ENCODE measurements around the gene MRM3.
"Not testable (repeated sequence)": the region's sequence is repeated elsewhere in the genome, so short reads cannot be mapped to it uniquely, and the experiment has no call there.

Gene MRM3

DNA sequence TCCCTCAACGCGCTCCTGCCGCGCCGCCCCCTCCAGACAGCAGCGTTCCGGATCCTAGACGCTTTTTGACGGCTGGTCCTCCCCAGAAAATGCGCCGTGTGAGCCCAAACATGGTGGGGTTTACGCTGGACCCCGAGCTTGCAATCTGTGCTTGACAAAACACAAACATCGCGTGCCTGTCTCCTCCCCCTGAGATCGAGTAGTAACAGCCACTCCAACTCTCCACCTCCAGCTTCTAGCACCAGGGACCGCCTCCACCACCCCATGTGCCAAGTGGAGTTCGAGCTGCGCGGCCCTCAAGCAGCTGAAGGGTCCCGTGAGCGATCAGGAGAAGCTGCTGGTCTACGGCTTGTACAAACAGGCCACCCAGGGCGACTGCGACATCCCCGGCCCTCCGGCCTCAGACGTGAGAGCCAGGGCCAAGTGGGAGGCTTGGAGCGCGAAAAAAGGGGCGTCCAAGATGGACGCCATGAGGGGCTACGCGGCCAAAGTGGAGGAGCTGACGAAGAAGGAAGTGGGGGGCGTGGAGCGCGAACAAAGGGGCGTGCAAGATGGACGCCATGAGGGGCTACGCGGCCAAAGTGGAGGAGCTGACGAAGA is 29.4 kb upstream of the MRM3 start:
- DNase-seq (ENCODE audit: low read depth in 1 of 2, low spot score in 1 of 2): peak in 1 of 2 donors; percentile 8

DNA sequence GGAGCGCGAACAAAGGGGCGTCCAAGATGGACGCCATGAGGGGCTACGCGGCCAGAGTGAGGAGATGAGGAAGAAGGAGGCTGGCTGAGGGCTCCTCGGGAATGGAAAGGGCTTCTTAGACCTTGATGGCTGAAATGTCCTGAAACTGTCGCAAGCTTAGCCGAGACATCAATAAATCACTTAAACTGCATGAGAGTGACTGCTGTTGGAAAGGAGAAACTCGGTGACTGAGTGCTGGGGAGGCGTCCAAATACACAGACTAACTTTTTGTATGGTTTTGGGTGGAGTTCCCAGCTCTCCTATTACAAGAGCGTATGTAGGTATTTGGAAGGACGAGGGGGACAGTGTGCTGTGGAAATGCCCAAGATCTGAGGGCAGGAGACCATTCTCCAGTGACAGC is 28.7 kb upstream of the MRM3 start:
- no peak for DNase-seq (ENCODE audit: low read depth in 1 of 2, low spot score in 1 of 2)

DNA sequence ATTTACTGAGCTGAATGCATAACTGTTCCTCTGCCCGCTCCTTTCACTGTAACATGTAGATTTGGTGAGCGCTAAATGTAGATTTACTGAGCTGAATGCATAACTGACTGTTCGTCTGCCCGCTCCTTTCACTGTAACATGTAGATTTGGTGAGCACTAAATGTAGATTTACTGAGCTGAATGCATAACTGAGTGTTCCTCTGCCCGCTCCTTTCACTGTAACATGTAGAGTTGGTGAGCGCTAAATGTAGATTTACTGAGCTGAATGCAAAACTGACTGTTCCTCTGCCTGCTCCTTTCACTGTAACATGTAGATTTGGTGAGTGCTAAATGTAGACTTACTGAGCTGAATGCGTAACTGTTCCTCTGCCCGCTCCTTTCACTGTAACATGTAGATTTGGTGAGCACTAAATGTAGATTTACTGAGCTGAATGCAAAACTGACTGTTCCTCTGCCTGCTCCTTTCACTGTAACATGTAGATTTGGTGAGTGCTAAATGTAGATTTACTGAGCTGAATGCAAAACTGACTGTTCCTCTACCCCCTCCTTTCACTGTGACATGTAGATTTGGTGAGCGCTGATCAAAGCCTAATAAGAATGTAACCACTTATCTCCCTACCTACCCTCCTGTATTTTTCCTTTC is 26.7 kb upstream of the MRM3 start:
- not testable (repeated sequence) for DNase-seq (ENCODE audit: low read depth in 1 of 2, low spot score in 1 of 2)

DNA sequence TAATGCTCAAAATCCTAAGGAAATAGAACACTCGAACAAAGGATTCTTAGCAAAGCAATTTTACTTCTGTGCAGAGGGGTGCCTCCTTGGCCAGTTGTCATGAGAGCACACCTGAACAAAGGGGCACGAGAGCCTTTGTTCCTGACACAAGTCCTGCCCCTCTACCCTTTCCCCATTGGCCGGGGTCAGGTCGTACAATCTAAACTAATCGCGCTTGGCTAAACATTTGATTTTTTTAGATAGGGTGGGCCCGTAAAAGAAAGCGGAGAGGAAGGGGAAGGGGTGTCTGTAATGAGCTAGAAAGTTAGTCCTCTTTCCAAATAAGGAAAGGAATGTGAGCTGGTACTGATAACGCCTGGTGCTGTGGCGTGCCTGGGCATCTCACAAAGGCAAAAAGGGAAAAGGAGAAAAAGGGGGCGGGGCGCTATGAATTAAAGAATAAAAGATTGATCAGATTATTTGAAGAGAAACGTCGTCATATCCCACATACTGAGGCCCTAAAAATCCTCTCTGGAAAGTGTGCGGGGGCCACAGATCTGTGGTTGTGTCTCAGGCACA is 26.1 kb upstream of the MRM3 start:
- not testable (repeated sequence) for DNase-seq (ENCODE audit: low read depth in 1 of 2, low spot score in 1 of 2)

DNA sequence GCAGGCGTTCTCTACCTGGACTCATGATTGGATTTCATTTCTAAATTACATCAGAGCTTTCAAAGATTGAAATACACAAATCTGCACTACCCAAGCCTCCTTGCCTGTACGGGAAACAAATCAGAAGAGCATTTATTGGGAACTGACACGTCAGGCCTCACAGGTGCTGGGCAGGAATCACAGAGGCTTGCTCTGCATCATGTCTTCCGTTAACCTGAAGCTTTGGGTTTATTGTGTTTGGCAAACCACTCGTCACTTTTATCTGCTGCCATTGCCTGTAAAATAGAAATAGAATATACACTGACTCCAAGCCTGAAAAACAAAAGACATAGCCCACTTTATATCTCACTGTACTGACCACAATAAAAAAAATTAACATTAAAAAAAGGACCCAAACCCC is 22.2 kb upstream of the MRM3 start:
- DNase-seq (ENCODE audit: low read depth in 1 of 2, low spot score in 1 of 2): no peak

DNA sequence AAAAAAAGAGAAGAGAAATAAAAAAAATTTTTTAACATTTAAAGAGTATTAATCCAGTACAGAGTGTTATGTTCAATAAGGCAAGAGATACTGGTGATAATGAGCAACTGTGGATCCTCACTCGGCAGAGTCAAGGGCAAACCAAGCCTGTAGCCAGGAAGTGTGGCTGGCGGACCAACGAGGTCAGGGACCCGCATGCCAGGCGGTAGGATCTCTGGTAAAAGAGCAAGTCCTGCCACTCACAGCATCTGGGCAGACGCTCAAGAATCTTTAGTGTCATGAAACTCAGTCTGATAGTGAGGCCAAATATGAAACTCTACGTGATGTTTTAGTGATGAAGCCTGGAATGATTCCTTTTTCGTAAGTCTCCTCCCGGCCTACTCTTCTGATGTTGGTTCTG is 21.8 kb upstream of the MRM3 start:
- DNase-seq (ENCODE audit: low read depth in 1 of 2, low spot score in 1 of 2): no peak

DNA sequence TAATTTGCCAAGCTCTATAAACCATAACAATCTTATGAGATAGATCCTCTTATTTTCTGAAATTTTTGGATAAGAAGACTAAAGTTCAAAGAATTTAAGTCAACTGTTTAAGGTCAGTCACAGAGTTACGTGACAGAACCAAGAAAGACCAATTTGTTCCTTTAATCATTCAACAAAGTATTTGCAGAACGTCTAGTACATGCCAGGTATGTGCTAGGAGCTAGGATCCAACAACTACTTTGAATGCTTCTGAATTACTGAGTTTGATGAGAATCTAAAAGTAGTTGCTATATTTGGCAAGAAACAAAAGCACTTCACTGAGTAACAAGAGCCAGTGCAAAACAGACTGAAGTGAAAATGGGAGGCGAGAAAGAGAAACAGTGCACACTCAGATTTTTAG is 15.1 kb upstream of the MRM3 start:
- no peak for DNase-seq (ENCODE audit: low read depth in 1 of 2, low spot score in 1 of 2)

DNA sequence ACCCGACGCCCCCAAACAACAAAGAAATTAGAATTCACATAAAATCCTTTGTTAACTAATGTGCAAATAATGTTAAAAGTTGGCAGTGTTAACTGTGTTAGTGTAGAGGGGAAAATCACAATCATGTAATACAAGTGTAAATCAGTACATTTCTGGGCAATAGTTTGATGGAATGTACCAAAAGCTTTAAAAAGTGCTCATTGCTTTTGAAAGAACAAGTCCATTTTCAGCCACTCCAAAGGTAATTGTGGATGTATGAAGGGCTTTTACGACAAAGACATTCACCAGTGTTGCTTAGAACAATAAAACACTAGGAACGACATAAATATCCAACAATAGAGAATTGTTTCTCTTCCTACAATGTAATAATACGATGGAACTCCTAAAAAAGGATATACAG is 9.1 kb upstream of the MRM3 start:
- DNase-seq (ENCODE audit: low read depth in 1 of 2, low spot score in 1 of 2): no peak

DNA sequence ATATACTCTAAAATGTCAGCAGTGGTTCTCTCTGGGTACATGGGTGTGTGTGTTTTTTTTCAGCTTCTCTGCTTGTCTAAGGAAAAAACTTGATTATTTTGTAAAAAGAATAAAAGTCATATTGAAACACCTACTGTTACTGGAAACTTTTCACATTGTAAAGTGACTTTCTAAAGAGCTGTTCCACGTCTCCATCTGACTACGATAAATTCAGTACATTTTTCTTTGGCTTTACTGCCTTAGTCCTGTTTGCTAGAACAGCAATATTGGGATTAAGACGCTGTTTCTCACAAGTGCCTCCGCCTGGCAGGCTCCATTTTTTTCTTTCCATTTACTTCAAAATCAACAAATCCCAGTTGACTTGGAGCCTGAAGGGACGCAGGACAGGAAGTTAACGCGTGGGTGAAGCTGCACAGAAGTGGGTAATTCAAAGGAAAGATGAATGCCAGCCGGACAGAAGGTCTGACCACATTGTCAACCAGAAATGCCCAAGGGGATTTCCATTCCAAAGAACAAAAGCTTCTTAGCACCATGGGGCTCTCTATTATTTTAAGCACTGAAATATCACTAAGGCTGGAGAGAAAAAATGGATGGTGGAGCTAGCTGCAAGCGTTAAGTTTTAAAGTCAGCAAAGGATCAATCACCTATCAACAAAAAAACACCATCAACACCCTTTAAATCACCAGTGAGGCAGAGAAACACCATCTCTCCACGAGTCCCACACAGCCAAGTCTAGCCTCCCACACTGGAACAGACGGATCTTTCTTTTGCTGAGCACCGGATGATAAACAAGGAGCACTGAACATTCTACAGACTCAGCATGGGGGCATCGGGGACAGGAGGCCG is 8.5 kb upstream of the MRM3 start:
- no peak for DNase-seq (ENCODE audit: low read depth in 1 of 2, low spot score in 1 of 2)

DNA sequence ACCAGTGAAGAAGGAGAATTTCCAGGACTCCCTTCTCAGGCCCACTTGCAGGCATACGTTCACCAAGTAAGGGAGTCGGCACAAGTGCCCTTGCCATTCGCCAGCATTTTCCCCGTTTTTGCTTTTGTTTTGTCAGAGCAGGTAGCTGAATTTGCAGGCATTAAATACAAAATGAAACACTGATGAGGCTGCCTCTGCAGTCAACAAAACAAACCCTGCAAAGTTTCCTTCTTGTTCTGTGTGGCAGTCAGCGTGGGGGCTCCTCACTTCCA is 7.9 kb upstream of the MRM3 start:
- DNase-seq (ENCODE audit: low read depth in 1 of 2, low spot score in 1 of 2): no peak

DNA sequence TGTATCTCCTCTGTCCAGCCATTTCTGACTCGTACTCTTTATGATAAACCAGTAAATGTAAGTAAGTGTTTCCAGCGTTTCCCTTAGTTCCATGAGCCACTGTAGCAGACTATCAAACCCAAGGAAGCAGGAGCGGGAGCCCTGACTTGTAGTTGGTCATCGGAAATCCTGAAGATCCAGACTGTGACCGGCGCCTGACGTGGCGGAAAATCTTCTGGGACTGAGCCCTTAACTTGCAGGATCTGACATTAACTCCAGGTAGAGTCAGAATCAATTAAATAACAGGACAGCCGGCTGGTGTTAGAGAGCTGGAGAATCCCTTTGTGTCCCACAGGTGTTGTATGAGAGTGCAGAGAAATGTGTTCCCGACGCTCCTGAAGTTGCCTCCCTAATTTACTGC is 4.1 kb upstream of the MRM3 start:
- no peak for DNase-seq (ENCODE audit: low read depth in 1 of 2, low spot score in 1 of 2)

DNA sequence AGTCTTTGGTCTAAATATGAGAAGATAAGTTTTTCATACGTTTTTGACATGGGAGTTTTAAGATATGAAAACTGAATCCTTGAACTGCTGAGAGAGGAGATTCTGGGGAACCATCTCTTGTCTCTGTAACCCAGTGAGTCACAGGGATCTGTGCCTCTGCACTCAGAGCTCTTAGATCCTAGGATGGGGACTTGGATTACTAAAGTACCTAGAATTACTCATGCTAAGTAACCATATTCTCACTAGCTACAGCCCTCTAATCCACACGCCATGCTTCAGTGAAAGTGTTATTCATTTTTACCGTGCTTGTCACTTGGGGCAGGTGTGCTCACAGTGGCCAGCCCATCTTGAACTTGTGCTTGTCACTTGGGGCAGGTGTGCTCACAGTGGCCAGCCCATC is 2.0 kb downstream of the MRM3 start:
- DNase-seq (ENCODE audit: low read depth in 1 of 2, low spot score in 1 of 2): no peak

DNA sequence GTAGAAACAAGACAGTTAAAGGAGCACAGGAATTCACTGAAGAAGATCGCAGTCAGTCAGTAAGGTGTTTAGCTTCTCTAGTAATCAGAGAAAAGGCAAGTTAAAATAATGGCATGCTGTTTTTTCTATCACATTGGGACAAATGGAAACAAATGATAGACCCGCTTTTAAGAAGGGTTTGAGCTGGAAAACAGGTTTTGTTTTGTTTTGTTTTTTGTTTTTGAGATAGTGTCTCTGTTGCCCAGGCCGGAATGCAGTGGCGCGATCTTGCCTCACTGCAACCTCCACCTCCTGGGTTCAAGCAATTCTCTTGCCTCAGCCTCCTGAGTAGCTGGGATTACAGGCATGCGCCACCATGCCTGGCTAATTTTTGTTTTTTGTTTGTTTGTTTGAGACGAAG is 3.7 kb downstream of the MRM3 start:
- not testable (repeated sequence) for DNase-seq (ENCODE audit: low read depth in 1 of 2, low spot score in 1 of 2)

DNA sequence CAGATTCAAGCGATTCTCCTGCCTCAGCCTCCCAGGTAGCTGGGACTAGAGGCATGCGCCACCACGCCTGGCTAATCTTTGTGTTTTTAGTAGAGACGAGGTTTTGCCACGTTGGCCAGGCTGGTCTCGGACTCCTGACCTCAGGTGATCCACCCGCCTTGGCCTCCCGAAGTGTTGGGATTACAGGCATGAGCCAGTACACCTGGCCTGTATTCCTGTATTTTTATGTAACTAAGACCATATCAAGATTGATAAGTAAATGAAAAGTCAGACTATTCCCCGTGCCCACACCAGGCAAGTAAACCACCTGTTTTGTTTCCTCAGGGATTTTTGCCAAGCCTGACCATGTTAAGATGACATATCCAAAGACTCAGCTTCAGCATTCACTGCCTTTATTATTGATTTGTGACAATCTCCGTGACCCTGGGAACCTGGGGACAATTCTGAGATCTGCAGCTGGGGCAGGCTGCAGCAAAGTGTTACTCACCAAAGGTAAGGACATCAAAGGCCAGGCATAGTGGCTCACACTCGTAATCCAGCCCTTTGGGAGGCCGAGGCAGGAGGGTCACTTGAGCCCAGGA is 5.6 kb downstream of the MRM3 start:
- no peak for DNase-seq (ENCODE audit: low read depth in 1 of 2, low spot score in 1 of 2)

DNA sequence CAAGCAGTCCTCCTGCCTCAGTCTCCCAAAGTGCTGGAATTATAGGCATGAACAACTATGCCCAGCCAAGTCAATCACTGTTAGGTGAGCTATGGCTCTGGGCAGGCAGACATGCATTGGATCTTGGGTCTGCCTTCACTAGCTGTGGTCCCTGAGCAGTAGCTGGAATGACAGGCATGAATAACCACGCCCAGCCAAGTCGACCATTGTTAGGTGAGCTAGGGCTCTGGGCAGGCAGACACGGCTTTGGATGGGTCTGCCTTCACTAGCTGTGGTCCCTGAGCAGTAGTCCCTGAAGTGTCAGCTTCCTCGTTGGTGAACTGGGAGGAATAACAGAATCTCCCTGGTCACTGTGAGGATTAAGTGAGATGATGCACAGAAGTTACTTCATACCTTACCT is 6.4 kb downstream of the MRM3 start:
- no peak for DNase-seq (ENCODE audit: low read depth in 1 of 2, low spot score in 1 of 2)

DNA sequence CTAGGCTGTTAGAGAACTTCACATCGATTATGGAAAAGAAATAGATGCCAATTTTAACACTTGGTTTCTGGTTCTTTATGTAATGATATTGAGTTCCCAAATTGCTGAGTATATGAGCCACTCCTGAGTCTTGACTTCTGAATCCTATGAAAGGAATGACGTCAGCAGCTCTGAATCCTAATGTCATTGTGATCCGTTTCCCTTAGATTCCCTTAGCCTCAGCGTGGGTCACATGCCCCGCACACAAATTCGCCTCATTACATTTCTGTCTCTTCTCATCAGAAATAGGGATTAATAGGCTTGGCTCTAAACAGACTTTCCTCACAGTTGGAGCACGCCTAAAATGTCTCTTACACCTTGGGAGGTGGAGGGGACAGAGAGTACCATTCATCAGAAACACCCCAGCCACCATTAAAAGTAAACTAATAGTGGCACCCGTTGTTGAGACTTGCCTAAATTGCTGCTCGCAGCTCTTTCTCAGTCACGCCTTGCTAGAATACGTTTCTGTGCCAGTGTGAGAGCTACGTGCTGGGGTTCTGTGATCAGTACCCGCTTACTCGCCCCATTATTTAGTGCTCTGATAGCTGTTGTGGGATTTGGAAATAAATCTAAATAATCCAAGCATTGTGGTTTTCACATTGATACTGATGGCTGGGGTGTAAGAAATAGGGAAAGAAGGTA is 7.1 kb downstream of the MRM3 start:
- no peak for DNase-seq (ENCODE audit: low read depth in 1 of 2, low spot score in 1 of 2)

DNA sequence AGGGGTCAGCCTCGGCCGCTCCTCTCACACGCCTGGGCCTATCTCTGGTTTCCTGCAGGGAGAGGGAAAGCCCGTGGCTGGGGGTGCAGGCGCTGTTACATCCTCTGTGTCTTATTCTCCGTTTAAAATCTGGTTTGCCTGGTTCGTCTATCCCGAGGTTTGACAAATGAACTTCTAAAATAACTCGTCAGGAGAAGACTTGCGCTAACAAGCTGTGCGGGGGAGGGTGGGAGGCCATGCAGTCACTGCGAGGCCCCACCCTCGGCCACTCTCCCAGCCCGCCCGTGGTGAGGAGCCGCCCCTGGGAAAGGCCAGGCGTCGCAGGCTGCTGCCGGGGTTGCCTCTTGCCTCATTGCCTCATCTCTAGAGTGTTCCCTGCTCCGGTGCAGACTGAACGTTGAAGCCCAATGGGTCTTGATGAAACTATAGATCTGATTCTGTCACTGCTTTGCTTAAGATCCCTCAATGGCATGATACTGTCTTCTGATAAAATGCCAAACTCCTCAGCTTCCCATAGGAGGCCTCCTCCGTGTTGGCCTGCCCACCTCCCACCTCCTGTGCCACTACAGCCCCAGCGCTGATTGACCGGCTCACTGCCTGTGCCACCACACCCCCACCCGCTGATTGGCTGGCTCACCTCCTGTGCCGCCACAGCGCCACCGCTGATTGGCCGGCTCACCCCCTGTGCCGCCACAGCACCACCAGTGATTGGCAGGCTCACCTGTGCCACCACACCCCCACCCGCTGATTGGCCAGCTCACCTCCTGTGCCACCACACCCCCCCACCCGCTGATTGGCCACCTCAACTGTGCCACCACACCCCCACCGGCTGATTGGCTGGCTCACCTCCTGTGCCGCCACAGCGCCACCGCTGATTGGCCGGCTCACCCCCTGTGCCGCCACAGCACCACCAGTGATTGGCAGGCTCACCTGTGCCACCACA is 8.0 kb downstream of the MRM3 start:
- DNase-seq (ENCODE audit: low read depth in 1 of 2, low spot score in 1 of 2): not testable (repeated sequence)

DNA sequence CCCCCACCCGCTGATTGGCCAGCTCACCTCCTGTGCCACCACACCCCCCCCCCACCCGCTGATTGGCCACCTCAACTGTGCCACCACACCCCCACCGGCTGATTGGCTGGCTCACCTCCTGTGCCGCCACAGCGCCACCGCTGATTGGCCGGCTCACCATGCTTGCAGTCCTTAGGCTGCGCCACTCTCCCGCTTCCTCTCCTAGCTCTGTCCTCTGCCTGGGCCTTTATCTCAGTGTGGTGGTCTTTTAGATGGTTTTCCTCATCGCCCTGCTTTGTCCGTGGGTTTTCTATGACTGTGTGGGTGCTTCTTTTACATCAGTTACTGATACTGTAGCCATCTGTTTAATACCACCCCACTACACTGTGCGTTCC is 8.7 kb downstream of the MRM3 start:
- not testable (repeated sequence) for DNase-seq (ENCODE audit: low read depth in 1 of 2, low spot score in 1 of 2)

DNA sequence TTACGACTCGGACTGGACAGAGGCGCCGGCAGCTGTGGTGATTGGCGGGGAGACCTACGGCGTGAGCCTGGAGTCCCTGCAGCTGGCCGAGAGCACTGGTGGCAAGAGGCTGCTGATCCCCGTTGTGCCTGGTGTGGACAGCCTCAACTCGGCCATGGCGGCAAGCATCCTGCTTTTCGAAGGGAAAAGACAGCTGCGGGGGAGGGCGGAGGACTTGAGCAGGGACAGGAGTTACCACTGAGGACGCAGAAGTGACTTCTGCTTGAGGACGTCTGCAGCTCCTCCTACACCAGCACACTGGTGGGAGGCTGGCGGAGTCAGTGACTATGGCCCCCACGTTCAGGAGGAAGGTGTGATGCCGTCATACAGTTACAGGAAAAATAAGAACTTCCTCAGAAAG is 9.7 kb downstream of the MRM3 start:
- DNase-seq (ENCODE audit: low read depth in 1 of 2, low spot score in 1 of 2): no peak

DNA sequence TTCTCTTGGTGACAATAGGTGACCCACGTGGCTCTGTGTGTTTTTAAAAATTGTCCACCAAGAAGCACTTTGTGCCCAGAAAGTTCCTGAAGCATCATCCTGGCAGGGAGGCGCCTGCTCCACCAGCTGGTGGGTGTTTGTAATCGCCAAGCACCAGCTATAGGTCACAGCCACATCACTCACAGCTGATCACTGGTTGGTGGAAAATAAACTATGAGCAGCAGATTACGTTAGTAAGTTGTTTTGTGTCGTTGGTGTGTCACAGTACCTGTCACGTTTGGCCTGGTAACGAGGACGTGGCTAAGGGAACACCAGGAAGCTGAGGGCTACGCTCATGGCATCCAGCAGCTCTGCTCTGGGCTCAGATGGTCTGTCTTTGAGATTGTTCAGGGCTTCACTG is 10.1 kb downstream of the MRM3 start:
- DNase-seq (ENCODE audit: low read depth in 1 of 2, low spot score in 1 of 2): no peak

Data from activated T-helper 1 cell treated with anti-CD3 and anti-CD28 coated beads, Interleukin-2, amount 50 U/mL, for 16 hours (primary cell).